Fibroblast of pulmonary artery (primary cell): ENCODE data around the gene WRAP53.
A peak's percentile ranks its signal among the peaks of the same experiment; 100 is the strongest.

ENCODE experiments used
- DNase-seq: peaks from one replicate; pipeline ENCODE4 v3.0.0-alpha.2; 2010; ENCODE audit warnings: low read depth
- H3K4me3 ChIP-seq: replicated peaks from 2 replicates; pipeline ENCODE4 v1.5.1; 2011; ENCODE audit warnings: low read depth, mild to moderate bottlenecking, control low read depth, low read length, moderate library complexity
- CTCF ChIP-seq: IDR thresholded peaks from 2 replicates; pipeline ENCODE4 v1.5.1; 2011; ENCODE audit warnings: mild to moderate bottlenecking, control low read depth, low read length, inconsistent platforms; ENCODE audit errors: missing control alignments

Gene WRAP53

DNA sequence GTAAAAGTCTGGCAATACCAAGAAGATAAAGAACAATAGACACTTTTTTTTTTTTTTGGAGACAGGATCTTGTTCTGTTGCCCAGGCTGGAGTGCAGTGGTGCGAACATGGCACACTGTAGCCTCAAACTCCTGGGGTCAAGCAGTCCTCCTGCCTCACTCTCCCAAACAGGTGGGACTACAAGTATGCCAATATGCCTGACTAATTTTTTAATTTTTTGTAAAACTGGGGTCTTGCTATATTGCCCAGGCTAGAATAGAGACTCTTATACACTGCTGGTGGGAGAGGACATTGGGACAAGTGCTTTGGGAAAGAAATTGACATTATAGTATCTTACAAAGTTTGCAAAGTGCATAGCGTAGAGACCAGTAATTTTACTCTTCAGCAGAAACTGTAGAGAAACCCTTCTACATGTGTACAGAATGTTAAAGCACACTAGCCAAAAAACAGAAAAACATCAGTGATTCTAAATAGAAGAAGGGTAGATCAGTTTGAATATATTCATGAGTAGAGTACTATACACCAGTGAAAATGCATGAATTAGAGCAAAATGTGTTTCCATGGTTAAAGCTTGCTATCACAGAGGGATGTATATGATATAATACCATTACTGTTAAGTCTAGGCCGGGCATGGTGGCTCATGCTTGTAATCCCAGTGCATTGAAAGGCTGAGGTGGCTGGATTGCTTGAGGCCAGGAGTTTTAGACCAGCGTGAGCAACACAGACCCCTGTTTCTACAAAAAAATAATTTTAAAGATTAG is 9.7 kb downstream of the WRAP53 start:
- no peak overlapping the region for H3K4me3 ChIP-seq
- DNase-seq = no peak
- TF ChIP-seq CTCF = no peak

- no peak for TF ChIP-seq CTCF
- no peak overlapping the region for H3K4me3 ChIP-seq
- DNase-seq = no peak
Observed at GRCh38 chr17:7700510-7700909, 12.2 kb downstream of the WRAP53 start.

- DNase-seq = no peak
- no peak overlapping the region for H3K4me3 ChIP-seq
- no peak for TF ChIP-seq CTCF
Observed at GRCh38 chr17:7701681-7702080, 13.4 kb downstream of the WRAP53 start.

DNA sequence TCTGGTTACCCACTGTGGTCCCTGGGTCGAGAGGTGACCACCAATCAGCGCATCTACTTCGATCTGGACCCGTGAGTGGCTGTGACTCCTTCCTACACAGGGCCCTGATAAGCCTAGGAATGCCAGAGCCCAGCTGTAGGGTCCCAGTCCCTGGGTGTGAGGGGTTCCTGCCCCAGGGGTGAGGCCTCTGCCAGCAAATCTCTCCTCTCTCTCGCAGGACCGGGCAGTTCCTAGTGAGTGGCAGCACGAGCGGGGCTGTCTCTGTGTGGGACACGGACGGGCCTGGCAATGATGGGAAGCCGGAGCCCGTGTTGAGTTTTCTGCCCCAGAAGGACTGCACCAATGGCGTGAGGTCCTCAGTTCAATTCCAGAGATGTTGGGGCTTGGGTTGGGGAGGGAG is 14.5 kb downstream of the WRAP53 start:
- no peak for TF ChIP-seq CTCF
- no peak for DNase-seq
- H3K4me3 ChIP-seq = no peak overlapping the region

DNA sequence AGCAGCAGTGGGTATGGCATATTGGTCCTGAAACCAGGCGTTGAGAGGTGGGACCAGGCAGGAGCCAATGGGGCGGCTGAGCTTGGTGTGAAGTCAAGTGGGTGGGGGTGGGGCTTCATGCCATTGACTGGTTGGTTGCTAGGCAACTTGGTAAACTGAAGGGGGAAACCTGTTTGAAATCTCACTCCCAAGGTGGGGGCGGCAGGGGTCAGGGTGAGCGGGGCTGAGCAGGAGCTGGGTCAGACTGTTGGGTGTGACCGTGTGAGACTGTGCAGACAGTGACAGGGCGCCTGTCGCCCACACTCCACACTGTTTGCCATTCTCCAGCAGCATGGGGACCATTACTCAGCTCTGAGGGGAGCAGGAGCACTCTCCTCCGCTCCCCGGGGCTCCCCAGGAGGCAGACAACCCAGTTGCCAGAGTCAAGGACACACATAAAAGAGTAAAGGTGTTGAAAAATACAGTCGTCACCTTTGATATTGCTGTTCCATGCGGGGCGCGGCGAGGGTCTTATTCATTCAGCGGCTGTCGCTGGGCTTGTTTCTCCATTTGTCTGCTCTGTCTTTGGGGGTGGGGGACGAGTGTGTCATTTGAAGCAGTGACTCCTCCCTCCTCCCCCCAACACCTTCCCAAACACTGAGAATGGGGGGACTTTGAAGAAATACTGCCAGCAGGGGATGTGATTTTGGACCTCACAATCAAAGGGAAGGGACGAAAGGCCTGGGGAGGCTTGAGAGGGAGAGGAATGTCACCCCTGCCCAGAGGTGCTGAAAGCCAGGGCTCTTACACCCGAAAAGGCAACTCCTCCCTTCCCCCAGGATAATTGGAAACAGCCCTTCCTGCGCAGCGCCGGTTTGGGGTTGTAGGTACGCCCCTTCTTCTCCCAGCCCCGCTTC is 15.6 kb downstream of the WRAP53 start:
- TF ChIP-seq CTCF = no peak
- H3K4me3 ChIP-seq = no peak overlapping the region
- peak; percentile 49 for DNase-seq

- TF ChIP-seq CTCF = no peak
- peak; percentile 50 for DNase-seq
- peak within 1 kb of the TSS; percentile 54 for H3K4me3 ChIP-seq
Observed at GRCh38 chr17:7704601-7705268, 16.5 kb downstream of the WRAP53 start, which contains the start of gene EFNB3. EFNB3 (plus strand) TSS chr17:7705202; CDS start chr17:7705599, 397 bp downstream.
